MM.1S (cell line): ENCODE results near the gene SESN2.
A peak's percentile ranks its signal among the peaks of the same experiment; 100 is the strongest.

ENCODE experiments used
- DNase-seq: peaks from one replicate; pipeline ENCODE4 v3.0.0-alpha.2; 2015
- H2AFZ ChIP-seq: fragments of 300-600 bp; sonication (generic); 2 replicates; pipeline ENCODE4 v1.6.0; 2016; ENCODE audit warnings: antibody characterized with exemption, low read length
- H3F3A ChIP-seq: fragments of 300-600 bp; sonication (generic); 2 replicates; pipeline ENCODE4 v1.6.1; 2016; ENCODE audit warnings: mild to moderate bottlenecking, antibody characterized with exemption, low read length, moderate library complexity, mixed read lengths; ENCODE audit not compliant: insufficient read depth
- H3K27ac ChIP-seq: fragments of 300-600 bp; sonication (generic); 2 replicates; pipeline ENCODE4 v1.5.1; 2016; ENCODE audit warnings: mild to moderate bottlenecking, low read length
- H3K27me3 ChIP-seq: fragments of 300-600 bp; sonication (generic); replicated peaks from 2 replicates; pipeline ENCODE4 v1.6.0; 2016; ENCODE audit warnings: low read length; ENCODE audit not compliant: insufficient read depth
- H3K36me3 ChIP-seq: fragments of 300-600 bp; sonication (generic); replicated peaks from 2 replicates; pipeline ENCODE4 v1.6.1; 2016; ENCODE audit warnings: mild to moderate bottlenecking, low read length, mixed read lengths; ENCODE audit not compliant: insufficient read depth
- H3K4me1 ChIP-seq: fragments of 300-600 bp; sonication (generic); 2 replicates; pipeline ENCODE4 v1.6.1; 2016; ENCODE audit warnings: low read length, mixed read lengths
- H3K4me2 ChIP-seq: fragments of 300-600 bp; sonication (generic); 2 replicates; pipeline ENCODE4 v1.6.0; 2016; ENCODE audit warnings: low read depth, low read length
- H3K4me3 ChIP-seq: fragments of 300-600 bp; sonication (generic); 2 replicates; pipeline ENCODE4 v1.5.1; 2016; ENCODE audit warnings: low read length, mixed read lengths
- H3K79me2 ChIP-seq: fragments of 300-600 bp; sonication (generic); 2 replicates; pipeline ENCODE4 v1.6.1; 2016; ENCODE audit warnings: mixed run types, low read length, mixed read lengths
- H3K9ac ChIP-seq: fragments of 300-600 bp; sonication (generic); 2 replicates; pipeline ENCODE4 v1.6.1; 2016; ENCODE audit warnings: low read length, mixed read lengths
- H3K9me2 ChIP-seq: fragments of 300-600 bp; sonication (generic); replicated peaks from 2 replicates; pipeline ENCODE4 v1.6.1; 2016; ENCODE audit warnings: mild to moderate bottlenecking, low read length, mixed read lengths; ENCODE audit not compliant: insufficient read depth
- H3K9me3 ChIP-seq: fragments of 300-600 bp; sonication (generic); replicated peaks from 2 replicates; pipeline ENCODE4 v1.6.1; 2016; ENCODE audit warnings: mild to moderate bottlenecking, low read length, mixed read lengths; ENCODE audit not compliant: insufficient read depth
- H4K20me1 ChIP-seq: fragments of 300-600 bp; sonication (generic); 2 replicates; pipeline ENCODE4 v1.6.1; 2016; ENCODE audit warnings: mild to moderate bottlenecking, low read length, moderate library complexity, mixed read lengths; ENCODE audit not compliant: insufficient read depth
- EZH2 ChIP-seq: fragments of 300-600 bp; sonication (generic); optimal IDR thresholded peaks from 2 replicates; pipeline ENCODE3; 2017; ENCODE audit warnings: low read depth, mild to moderate bottlenecking, antibody characterized with exemption, low read length, mixed read lengths
- EZH2phosphoT487 ChIP-seq: fragments of 300-600 bp; sonication (generic); IDR thresholded peaks from 2 replicates; pipeline ENCODE4 v1.6.1; 2018; ENCODE audit warnings: antibody characterized with exemption, low read length
- TF ChIP-seq, protein P1 (sequence below): fragments of 300-600 bp; sonication (generic); IDR thresholded peaks from 2 replicates; pipeline ENCODE4 v1.5.1; 2016; ENCODE audit warnings: antibody characterized with exemption, low read length, mixed read lengths

Gene SESN2

DNA sequence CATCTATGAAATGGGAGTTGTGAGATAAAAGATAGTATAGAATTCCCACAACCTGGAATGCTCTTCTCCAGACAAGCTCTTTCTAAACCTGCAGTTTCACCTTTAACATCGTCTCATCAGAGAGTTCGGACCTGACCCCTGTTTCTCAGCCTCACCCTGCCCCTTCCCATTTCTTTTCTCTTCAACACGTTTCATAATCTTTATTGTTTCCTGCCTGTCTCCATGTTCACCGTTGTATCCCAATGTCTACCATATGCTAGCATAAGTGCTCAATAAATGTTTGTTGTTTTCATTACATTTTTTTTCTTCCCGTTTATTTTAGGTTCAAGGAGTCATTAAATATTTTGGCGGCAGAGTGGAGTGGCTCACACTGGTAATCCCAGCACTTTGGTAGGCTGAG lies 32.4 kb downstream of the SESN2 start:
- no peaks in the 10 kb centered on the region for H3K36me3 ChIP-seq
- no peaks in the 10 kb centered on the region for H3K9me2 ChIP-seq
- TF ChIP-seq EZH2phosphoT487, result no peak
- TF ChIP-seq EZH2, result no peak
- TF ChIP-seq, protein P1, sequence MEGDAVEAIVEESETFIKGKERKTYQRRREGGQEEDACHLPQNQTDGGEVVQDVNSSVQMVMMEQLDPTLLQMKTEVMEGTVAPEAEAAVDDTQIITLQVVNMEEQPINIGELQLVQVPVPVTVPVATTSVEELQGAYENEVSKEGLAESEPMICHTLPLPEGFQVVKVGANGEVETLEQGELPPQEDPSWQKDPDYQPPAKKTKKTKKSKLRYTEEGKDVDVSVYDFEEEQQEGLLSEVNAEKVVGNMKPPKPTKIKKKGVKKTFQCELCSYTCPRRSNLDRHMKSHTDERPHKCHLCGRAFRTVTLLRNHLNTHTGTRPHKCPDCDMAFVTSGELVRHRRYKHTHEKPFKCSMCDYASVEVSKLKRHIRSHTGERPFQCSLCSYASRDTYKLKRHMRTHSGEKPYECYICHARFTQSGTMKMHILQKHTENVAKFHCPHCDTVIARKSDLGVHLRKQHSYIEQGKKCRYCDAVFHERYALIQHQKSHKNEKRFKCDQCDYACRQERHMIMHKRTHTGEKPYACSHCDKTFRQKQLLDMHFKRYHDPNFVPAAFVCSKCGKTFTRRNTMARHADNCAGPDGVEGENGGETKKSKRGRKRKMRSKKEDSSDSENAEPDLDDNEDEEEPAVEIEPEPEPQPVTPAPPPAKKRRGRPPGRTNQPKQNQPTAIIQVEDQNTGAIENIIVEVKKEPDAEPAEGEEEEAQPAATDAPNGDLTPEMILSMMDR, result no peak
- H3F3A ChIP-seq, result no peaks in the 10 kb centered on the region
- no peak overlapping the region for H3K4me3 ChIP-seq
- no peak overlapping the region for H3K9ac ChIP-seq
- H3K4me1 ChIP-seq, result no peaks in the 10 kb centered on the region
- H2AFZ ChIP-seq, result no peak overlapping the region
- no peaks in the 10 kb centered on the region for H3K79me2 ChIP-seq
- no peak overlapping the region for H3K4me2 ChIP-seq
- H3K9me3 ChIP-seq, result no peaks in the 10 kb centered on the region
- H3K27me3 ChIP-seq, result no peaks in the 10 kb centered on the region
- DNase-seq, result no peak
- no peaks in the 10 kb centered on the region for H4K20me1 ChIP-seq
- no peak overlapping the region for H3K27ac ChIP-seq

DNA sequence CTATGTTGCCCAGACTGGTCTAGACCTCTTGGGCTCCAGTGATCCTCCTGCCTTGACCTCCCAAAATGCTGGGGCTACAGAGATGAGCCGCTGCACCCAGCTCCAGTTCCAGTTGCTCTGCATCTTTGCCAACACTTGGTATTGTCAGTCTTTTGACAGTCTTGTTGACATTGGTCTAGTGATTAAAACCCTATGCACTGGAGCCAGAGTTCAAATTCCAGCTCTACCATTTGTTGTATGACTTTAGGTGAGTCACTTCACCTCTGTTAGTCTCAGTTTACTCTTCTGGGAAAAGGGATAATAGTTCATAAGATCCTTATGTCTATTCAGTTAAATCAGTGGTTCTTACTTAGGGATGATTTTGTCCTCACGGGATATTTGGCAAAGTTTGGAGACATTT lies 36.6 kb downstream of the SESN2 start:
- H3K9me2 ChIP-seq, result no peaks in the 10 kb centered on the region

DNA sequence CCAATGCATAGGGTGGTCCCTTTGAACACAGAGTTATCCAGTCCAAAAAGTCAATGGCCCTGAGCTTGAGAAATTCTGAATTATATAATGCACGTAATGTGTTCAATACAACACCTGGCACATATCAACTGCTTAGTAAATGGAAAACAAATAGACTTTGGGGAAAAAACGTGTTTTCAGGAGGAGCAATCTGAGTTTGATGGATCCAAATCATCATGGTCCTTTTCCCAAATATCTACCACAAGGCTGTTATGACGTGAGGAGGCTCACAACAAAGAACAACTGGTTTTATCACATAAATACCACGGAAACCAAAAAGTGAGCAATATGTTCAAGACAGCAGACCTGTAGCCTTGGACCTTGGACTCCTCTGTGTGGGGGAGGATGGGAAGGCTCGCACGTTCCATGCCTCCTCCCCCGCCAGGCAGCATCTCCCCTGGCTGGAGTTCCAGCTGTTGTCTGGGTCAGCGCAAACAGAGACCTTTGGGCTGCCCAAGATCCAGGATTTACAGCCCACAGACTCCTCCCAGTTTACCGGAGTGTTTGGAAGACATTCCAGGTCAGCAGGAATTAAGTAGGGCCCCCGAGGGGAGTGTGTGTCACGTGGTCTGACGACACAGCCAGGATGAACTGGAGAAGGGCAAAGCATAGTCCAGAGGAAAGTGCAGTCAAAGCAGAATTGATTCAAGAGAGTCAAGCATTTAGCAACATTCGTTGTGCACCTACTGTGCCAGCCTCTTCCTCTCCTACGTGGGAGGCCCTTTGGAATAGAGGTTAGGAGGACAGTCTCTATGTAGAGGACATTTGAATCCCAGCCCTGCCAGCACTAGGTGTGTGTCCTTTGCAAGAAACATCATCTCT lies 37.3 kb downstream of the SESN2 start:
- Histone ChIP-seq H3K4me3 (no peak overlapping the region), H2AFZ (0 out of 2 replicates have a peak overlapping the region, but pooled peaks have one; percentile 6), H3K4me2 (no peak overlapping the region), H3K79me2 (no peaks in the 10 kb centered on the region), H4K20me1 (no peaks in the 10 kb centered on the region), H3K9me2 (no peaks in the 10 kb centered on the region), H3K27ac (no peak overlapping the region), H3K27me3 (no peaks in the 10 kb centered on the region), H3K4me1 (no peaks in the 10 kb centered on the region), H3K36me3 (no peaks in the 10 kb centered on the region), H3F3A (no peaks in the 10 kb centered on the region), H3K9ac (no peak overlapping the region), H3K9me3 (no peaks in the 10 kb centered on the region)
- TF ChIP-seq EZH2, result no peak
- TF ChIP-seq EZH2phosphoT487, result no peak
- TF ChIP-seq, protein P1, result no peak
- no peak for DNase-seq

More for the DNA sequence above, 36.6 kb downstream of the SESN2 start:
- no peak overlapping the region for H3K4me2 ChIP-seq
- H3K9ac ChIP-seq, result no peak overlapping the region
- H3K36me3 ChIP-seq, result no peaks in the 10 kb centered on the region
- H3F3A ChIP-seq, result no peaks in the 10 kb centered on the region
- H3K4me3 ChIP-seq, result no peak overlapping the region
- no peaks in the 10 kb centered on the region for H3K4me1 ChIP-seq
- no peaks in the 10 kb centered on the region for H4K20me1 ChIP-seq
- no peaks in the 10 kb centered on the region for H3K27me3 ChIP-seq
- no peaks in the 10 kb centered on the region for H3K79me2 ChIP-seq
- no peak for DNase-seq
- H2AFZ ChIP-seq, result no peak overlapping the region
- no peaks in the 10 kb centered on the region for H3K9me3 ChIP-seq
- H3K27ac ChIP-seq, result no peak overlapping the region
- TF ChIP-seq EZH2 (no peak), EZH2phosphoT487 (no peak)
- TF ChIP-seq, protein P1, result no peak
